Prostate gland (tissue), 2 donors: ENCODE results near the gene SLC25A47. TPM values are rescaled to one million over a fixed set of nuclear protein-coding genes. Genes with fewer than 3 reads are reported as not detected.

Experiments used
- DNase-seq: peaks from one replicate; pipeline ENCODE4 v3.0.0-alpha.2; 2019; ENCODE audit warnings: low spot score
- H3K27ac ChIP-seq, 2 donors: fragments of 200-600 bp; sonication (generic); 2 replicates each; pipeline ENCODE4 v1.5.1; 2017 to 2019
- H3K27me3 ChIP-seq: fragments of 200-600 bp; sonication (generic); replicated peaks from 2 replicates; pipeline ENCODE4 v1.5.1; 2019; ENCODE audit not compliant: insufficient read depth
- H3K36me3 ChIP-seq, 2 donors: fragments of 200-600 bp; sonication (generic); 1 replicate in 1 of 2; 2 replicates in 1 of 2; pipeline versions ENCODE4 v1.5.1 to v1.8.1; 2017 to 2019
- H3K4me1 ChIP-seq: fragments of 200-600 bp; sonication (generic); replicated peaks from 2 replicates; pipeline ENCODE4 v1.5.1; 2019
- H3K4me3 ChIP-seq, 2 donors: fragments of 200-600 bp; sonication (generic); 2 replicates each; pipeline ENCODE4 v1.5.1; 2017 to 2019
- H3K9me3 ChIP-seq: fragments of 200-600 bp; sonication (generic); 2 replicates; pipeline ENCODE4 v1.5.1; 2017
- POLR2A ChIP-seq: fragments of 450-650 bp; IDR thresholded peaks from one replicate; pipeline ENCODE4 v1.6.1; 2016; ENCODE audit warnings: antibody characterized with exemption, mild to moderate bottlenecking
- POLR2AphosphoS5 ChIP-seq: sonication (generic); formaldehyde crosslinking; IDR thresholded peaks from one replicate; pipeline ENCODE4 v1.6.1; 2017; ENCODE audit warnings: antibody characterized with exemption
- WGBS: methylation state at CpG from one replicate; pipeline ENCODE4 v1.1.5; 2018; 5-methylcytosine and 5-hydroxymethylcytosine counted together
- intact Hi-C: fragments of 100-400 bp; cut with DNase I; formaldehyde crosslinking; loops from one replicate; pipeline ENCODE4 v1.14.2; 2022
- total RNA-seq, 2 donors: library from RNA; depleted of rRNA; stranded (reverse); fragments of >200 nt; gene quantifications; one replicate each; pipeline ENCODE4 v1.1.0, GENCODE V29; 2016
- TF ChIP-seq, protein P1 (sequence below), 4 experiments: fragments of 200-600 bp in 2 of 4; fragments of 450-650 bp in 2 of 4; sonication (generic) in 2 of 4; IDR thresholded peaks; 1 replicate in 3 of 4; 2 replicates in 1 of 4; pipeline ENCODE4 v1.5.1; 2016 to 2019; ENCODE audit warnings: antibody characterized with exemption in 4 of 4, mild to moderate bottlenecking in 2 of 4, moderate library complexity in 2 of 4

Gene SLC25A47
- total RNA-seq, 2 donors from 2014 or later = 0.51 TPM; not detected in 1

DNA sequence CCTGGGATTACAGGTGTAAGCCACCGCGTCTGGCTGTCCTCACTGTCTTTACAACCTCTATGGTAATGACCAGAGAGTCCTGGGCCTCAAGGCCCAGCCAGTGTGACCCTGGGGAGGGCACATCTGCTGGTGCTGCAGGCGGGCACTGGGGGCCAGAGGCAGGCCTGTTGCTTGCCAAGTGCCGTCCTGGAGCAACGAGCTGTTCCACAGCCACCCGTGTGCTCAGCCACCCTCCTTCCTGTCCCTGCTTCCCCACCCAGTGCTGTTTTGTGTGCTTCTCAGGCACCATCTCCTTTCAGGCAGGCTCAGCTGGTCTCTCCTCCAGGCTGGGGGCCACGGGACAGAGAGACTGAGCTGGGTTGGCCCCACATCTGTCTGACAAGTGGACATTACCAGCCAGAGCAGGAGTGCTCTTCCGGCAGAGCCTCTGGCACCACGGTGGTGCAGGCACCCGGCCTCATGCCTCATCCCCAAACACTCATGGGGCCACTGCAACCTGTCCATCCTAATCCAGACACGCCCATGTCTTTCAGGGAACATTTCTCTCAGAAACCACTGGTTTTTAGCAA is 9.0 kb downstream of the SLC25A47 start:
- Histone ChIP-seq H3K9me3 (no peaks in the 10 kb centered on the region), H3K36me3 (no peaks in the 10 kb centered on the region), H3K27ac (no peak overlapping the region), H3K4me1 (no peaks in the 10 kb centered on the region), H3K27me3 (no peaks in the 10 kb centered on the region), H3K4me3 (no peak overlapping the region)
- 82% methylated on average over 11 of the region's 11 CpGs for WGBS
- TF ChIP-seq POLR2A (no peak), POLR2AphosphoS5 (no peak)
- TF ChIP-seq, protein P1, sequence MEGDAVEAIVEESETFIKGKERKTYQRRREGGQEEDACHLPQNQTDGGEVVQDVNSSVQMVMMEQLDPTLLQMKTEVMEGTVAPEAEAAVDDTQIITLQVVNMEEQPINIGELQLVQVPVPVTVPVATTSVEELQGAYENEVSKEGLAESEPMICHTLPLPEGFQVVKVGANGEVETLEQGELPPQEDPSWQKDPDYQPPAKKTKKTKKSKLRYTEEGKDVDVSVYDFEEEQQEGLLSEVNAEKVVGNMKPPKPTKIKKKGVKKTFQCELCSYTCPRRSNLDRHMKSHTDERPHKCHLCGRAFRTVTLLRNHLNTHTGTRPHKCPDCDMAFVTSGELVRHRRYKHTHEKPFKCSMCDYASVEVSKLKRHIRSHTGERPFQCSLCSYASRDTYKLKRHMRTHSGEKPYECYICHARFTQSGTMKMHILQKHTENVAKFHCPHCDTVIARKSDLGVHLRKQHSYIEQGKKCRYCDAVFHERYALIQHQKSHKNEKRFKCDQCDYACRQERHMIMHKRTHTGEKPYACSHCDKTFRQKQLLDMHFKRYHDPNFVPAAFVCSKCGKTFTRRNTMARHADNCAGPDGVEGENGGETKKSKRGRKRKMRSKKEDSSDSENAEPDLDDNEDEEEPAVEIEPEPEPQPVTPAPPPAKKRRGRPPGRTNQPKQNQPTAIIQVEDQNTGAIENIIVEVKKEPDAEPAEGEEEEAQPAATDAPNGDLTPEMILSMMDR (IDR thresholded peaks at IDR 0.05) = no peak
- DNase-seq = no peak
- intact Hi-C loops = no loop called here

DNA sequence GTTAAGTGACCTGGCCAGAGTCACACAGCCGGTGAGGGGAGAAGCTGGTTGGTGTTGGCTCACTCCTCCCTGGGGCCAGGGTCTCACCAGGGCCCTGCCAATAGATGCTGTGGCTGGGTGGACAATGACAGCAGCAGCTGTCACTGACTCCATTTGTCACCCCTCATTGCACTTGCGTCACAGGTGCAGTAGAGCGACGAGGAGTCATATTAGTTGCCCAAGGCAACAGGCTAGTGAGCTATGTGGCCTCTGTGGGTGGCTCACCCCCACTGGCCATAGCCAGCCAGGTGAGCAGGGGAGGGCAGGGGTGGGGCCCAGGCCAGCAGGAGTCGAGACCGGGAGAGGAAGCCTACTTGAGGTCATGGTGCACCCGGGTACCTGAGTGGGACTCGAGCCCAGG is 9.7 kb downstream of the SLC25A47 start:
- Histone ChIP-seq H3K4me3 (no peak overlapping the region), H3K4me1 (no peaks in the 10 kb centered on the region), H3K27me3 (no peaks in the 10 kb centered on the region), H3K9me3 (no peaks in the 10 kb centered on the region), H3K27ac (no peak overlapping the region), H3K36me3 (peaks cover 0 to 1% of the 10 kb centered on the region in 2 donors)
- TF ChIP-seq POLR2A = no peak
- TF ChIP-seq, protein P1 (IDR thresholded peaks at IDR 0.05) = no peak
- TF ChIP-seq POLR2AphosphoS5 = no peak
- WGBS = 73% methylated on average over 8 of the region's 8 CpGs
- intact Hi-C loops = no loop called here
- DNase-seq = no peak

DNA sequence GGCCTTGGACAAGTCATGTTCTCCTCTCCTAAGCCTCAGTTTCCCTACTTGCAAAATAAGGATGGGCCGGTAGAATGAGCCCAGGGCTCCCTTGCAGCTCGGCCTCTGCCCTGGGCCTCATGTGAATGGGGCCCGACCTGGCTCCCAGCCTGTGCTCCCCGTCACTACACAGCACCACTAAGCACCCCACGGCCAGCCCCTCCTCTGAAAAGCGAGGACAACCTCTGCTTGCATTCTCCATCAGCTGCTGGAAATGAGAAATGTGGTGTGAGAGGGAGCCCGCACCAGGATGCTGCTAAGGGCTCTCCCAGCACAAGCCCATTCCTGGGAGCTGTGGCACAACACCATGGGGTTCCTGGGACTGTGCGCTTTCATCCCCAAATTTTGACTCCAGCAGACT is 10.2 kb downstream of the SLC25A47 start:
- no peak overlapping the region for H3K27ac ChIP-seq
- no peak for TF ChIP-seq POLR2A
- TF ChIP-seq, protein P1 (IDR thresholded peaks at IDR 0.05) = no peak
- no peak for TF ChIP-seq POLR2AphosphoS5
- peaks cover 0 to 3% of the 10 kb centered on the region in 2 donors for H3K36me3 ChIP-seq
- no peaks in the 10 kb centered on the region for H3K4me1 ChIP-seq
- H3K4me3 ChIP-seq = no peak overlapping the region
- H3K27me3 ChIP-seq = no peaks in the 10 kb centered on the region
- no peaks in the 10 kb centered on the region for H3K9me3 ChIP-seq
- intact Hi-C loops = no loop called here
- DNase-seq = no peak
- 94% methylated on average over 8 of the region's 8 CpGs for WGBS

DNA sequence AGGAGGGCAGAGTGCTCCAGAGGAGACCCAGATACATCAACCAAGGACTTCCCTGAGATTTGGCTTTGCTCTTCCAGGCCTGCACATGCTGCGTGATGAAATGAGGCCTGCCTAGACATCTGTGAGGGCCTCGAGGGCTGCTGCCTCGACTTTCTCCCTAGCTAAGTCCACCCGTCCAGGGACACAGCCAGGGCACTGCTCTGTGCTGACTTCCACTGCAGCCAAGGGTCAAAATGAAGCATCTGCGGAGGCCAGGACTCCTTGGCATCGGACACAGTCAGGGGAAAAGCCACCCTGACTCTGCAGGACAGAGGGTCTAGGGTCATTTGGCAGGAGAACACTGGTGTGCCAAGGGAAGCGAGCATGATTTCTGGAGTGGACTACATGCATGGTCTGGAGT is 10.7 kb downstream of the SLC25A47 start:
- DNase-seq = no peak
- H3K9me3 ChIP-seq = no peaks in the 10 kb centered on the region
- no peaks in the 10 kb centered on the region for H3K4me1 ChIP-seq
- intact Hi-C loops = no loop called here
- 88% methylated on average over 7 of the region's 7 CpGs for WGBS
- peaks cover 0 to 3% of the 10 kb centered on the region in 2 donors for H3K36me3 ChIP-seq
- no peak for TF ChIP-seq POLR2AphosphoS5
- TF ChIP-seq POLR2A = no peak
- TF ChIP-seq, protein P1 (IDR thresholded peaks at IDR 0.05) = no peak
- H3K27ac ChIP-seq = no peak overlapping the region
- H3K27me3 ChIP-seq = no peaks in the 10 kb centered on the region
- no peak overlapping the region for H3K4me3 ChIP-seq

DNA sequence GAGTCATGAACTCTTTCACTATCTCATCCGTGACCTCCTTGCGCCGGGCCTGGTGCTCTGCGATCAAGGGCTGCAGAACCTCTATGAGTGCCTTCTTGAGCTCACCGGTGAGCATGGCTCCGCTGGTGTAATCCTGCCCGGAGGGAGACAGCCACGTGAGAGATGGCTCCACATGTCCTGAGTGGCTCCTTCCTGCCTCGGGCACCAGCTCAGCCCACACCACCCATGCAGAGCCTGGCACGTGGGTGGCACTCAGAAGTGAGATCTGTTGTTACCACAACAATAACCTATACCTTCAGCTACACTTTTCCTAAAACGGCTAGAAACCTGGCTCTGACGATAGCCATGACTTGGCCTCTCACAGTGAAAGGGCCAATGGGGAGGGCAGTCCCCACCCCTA is 11.8 kb downstream of the SLC25A47 start:
- WGBS = 90% methylated on average over 12 of the region's 12 CpGs
- Histone ChIP-seq H3K4me1 (no peaks in the 10 kb centered on the region), H3K36me3 (peaks cover 0 to 3% of the 10 kb centered on the region in 2 donors), H3K27ac (no peak overlapping the region), H3K27me3 (no peaks in the 10 kb centered on the region), H3K9me3 (no peaks in the 10 kb centered on the region), H3K4me3 (no peak overlapping the region)
- TF ChIP-seq POLR2A (no peak), POLR2AphosphoS5 (no peak)
- TF ChIP-seq, protein P1 (IDR thresholded peaks at IDR 0.05) = no peak
- intact Hi-C loops = no loop called here
- DNase-seq = no peak
